Fibroblast of mammary gland (primary cell): ENCODE results near the gene USP48.
"Not testable (repeated sequence)": the region's sequence is repeated elsewhere in the genome, so short reads cannot be mapped to it uniquely, and the experiment has no call there.

ENCODE experiments used
- DNase-seq: peaks from one replicate; pipeline ENCODE4 v3.0.0-alpha.2; 2010; ENCODE audit warnings: low read depth
- H3K4me3 ChIP-seq: 2 replicates; pipeline ENCODE4 v1.5.1; 2011; ENCODE audit warnings: low read depth, mild to moderate bottlenecking, low read length, moderate library complexity; ENCODE audit not compliant: control insufficient read depth
- CTCF ChIP-seq: conservative IDR thresholded peaks from 2 replicates; pipeline ENCODE4 v1.5.1; 2011; ENCODE audit warnings: low read depth, low read length, inconsistent platforms; ENCODE audit not compliant: control insufficient read depth, insufficient read depth

The USP48 gene

DNA sequence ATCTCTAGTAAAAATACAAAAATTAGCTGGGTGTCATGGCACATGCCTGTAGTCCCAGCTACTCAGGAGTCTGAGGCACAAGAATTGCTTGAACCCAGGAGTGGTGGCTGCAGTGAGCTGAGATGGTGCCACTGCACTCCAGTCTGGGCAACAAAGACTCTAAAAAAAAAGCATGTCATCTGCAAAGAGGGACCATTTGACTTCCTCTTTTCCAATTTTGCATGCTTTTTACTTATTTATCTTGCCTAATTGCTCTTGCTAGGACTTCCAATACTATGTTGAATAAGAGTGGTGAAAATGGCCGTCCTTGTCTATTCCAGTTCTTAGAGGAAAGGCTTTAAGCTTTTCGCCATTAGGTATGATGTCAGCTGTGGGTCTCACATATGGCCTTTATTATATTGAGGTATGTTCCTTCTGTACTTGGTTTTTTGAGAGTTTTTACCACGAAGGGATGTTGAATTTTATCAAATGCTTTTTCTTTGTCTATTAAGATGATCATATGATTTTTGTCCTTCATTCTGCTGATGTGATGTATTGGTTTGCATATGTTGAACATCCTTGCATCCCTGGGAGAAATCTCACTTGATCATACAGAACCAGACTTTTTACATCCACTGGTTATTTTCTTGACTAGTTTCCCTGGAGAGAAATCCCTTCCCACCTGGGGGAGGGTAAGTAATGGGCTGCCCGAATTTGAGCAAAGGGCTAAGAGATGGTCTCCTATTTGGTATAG, 96.8 kb downstream of the USP48 start:
- H3K4me3 ChIP-seq: no peak overlapping the region
- TF ChIP-seq CTCF: no peak
- no peak for DNase-seq

DNA sequence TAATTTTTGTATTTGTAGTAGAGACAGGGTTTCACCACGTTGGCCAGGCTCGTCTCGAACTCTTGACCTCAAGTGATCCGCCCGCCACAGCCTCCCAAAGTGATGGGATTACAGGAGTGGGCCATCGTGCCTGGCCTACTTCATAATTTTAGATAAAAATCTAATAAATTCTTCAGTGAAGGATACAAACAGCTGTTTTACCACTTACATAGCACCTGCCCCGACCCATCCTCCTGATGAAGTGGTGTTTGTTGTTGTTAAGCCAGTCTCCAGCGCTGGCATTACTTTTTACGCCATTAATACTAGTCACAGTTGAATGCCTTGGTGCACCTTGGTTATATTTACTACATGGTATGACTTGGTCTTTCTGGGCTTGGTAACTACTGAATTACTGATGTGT, 101.5 kb downstream of the USP48 start:
- DNase-seq: no peak
- no peak overlapping the region for H3K4me3 ChIP-seq
- TF ChIP-seq CTCF: no peak

DNA sequence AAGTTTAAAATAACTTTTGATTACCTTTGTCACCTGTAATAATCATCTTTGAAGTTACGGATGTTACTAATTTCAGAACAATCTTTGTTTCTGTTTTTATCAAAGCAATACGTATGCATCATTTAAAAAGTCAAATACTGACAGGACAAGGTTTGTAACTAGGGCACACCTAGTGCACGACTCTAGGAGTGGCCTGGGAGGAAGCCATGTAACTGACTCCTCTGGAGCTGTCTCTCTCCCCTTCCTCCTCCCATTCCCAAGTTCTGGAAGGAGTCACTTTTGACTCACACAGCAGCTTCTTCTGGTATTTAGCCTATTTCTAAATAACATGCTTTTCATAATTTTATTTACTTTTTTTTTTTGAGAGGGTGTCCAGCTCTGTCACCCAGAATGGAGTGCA, 102.0 kb downstream of the USP48 start:
- DNase-seq: peak; percentile 38
- TF ChIP-seq CTCF: no peak

DNA sequence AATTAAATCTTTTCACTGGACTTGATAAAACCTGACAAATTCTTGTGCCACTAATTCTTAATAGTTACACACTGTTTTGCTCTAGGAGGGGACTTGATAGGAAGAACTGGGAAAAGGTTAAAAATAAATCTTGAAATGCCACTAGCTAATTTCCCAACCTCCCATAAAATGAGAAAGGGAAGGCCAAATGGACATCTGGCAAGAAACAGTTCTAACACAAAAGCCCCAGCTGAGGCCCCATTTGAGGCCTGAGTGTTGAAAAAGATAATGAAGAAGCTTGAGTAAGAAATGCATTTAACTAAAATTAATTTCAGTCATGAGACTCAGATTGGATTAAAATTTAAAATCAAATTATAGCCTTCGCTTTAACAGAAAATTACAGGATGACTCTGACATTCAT, 102.6 kb downstream of the USP48 start:
- TF ChIP-seq CTCF: no peak
- H3K4me3 ChIP-seq: no peak overlapping the region
- DNase-seq: no peak

More for the DNA sequence above, 102.0 kb downstream of the USP48 start:
- H3K4me3 ChIP-seq: no peak overlapping the region

GRCh38 chr1:21677168-21677567, 105.8 kb downstream of the USP48 start:
- no peak for TF ChIP-seq CTCF
- no peak for DNase-seq
- no peak overlapping the region for H3K4me3 ChIP-seq

DNA sequence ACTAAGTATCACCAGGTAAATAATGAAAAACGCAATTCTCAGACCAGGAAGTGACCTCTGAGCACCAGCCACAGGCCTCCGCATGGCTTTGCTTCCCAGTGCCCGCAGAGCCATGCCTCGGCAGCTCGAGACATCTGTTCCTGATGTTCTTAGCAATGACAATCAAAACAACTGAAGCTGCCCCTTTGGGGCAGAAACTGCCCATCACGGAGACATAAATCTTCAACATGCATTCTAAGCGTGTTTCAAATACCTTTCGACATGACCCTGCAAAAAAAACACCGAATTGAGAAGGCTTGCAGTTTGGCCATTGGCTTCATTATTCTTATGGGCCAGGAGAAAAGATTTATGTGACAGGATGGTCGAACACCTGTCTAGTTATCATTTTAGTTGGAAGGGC, 108.0 kb downstream of the USP48 start:
- no peak for TF ChIP-seq CTCF
- no peak for DNase-seq
- no peak overlapping the region for H3K4me3 ChIP-seq

- DNase-seq, H3K4me3 ChIP-seq: not testable (repeated sequence)
These were observed 109.1 kb downstream of the USP48 start for GRCh38 chr1:21673853-21674252.
